BJ (cell line): ENCODE results near the gene BTC. TPM values are rescaled to one million over a fixed set of nuclear protein-coding genes. Genes with fewer than 3 reads are reported as not detected.

Experiments used
- CTCF ChIA-PET: fragments of 350-600 bp; formaldehyde crosslinking; extraction: SDS; loops from one replicate; lab custom pipeline; 2021; ENCODE audit warnings: antibody characterized with exemption, inconsistent platforms; lab: Yijun Ruan, JAX
- POLR2A ChIA-PET: fragments of 300-600 bp; sonication (Branson Sonifier 250); formaldehyde crosslinking; extraction: SDS; loops from one replicate; lab custom pipeline; 2021; ENCODE audit warnings: antibody characterized with exemption; lab: Charles Lee
- DNase-seq: peaks from one replicate; pipeline ENCODE4 v3.0.0-alpha.2; 2011; ENCODE audit warnings: low read depth
- H3K27me3 ChIP-seq: 2 replicates; pipeline ENCODE4 v1.6.0; 2011; ENCODE audit warnings: low read length; ENCODE audit not compliant: control insufficient read depth, insufficient read depth
- H3K36me3 ChIP-seq: 2 replicates; pipeline ENCODE4 v1.5.1; 2011; ENCODE audit warnings: low read length; ENCODE audit not compliant: control insufficient read depth, insufficient read depth
- H3K4me3 ChIP-seq: 2 replicates; pipeline ENCODE4 v1.5.1; 2011; ENCODE audit warnings: low read depth, mild to moderate bottlenecking, control low read depth, low read length
- polyA minus RNA-seq: library from RNA; depleted of rRNA, polyadenylated mRNA; stranded (reverse); fragments of >200 nt; gene quantifications from 2 replicates; pipeline ENCODE4 v1.2.3, GENCODE V29; 2011; rRNA and poly(A)+ RNA removed
- polyA plus RNA-seq: library from polyadenylated mRNA; depleted of rRNA; stranded (reverse); fragments of >200 nt; gene quantifications from 2 replicates; pipeline ENCODE4 v1.2.3, GENCODE V29; 2011; rRNA removed
- TF ChIP-seq, protein P1 (sequence below): IDR thresholded peaks from 2 replicates; pipeline ENCODE4 v1.5.1; 2011; ENCODE audit warnings: low read depth, mild to moderate bottlenecking, control low read depth, inconsistent platforms, low read length, moderate library complexity; ENCODE audit not compliant: insufficient read depth

Gene BTC, protein sequence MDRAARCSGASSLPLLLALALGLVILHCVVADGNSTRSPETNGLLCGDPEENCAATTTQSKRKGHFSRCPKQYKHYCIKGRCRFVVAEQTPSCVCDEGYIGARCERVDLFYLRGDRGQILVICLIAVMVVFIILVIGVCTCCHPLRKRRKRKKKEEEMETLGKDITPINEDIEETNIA
- polyA plus RNA-seq, result not detected in 2 replicates
- polyA minus RNA-seq, result not detected in 2 replicates

DNA sequence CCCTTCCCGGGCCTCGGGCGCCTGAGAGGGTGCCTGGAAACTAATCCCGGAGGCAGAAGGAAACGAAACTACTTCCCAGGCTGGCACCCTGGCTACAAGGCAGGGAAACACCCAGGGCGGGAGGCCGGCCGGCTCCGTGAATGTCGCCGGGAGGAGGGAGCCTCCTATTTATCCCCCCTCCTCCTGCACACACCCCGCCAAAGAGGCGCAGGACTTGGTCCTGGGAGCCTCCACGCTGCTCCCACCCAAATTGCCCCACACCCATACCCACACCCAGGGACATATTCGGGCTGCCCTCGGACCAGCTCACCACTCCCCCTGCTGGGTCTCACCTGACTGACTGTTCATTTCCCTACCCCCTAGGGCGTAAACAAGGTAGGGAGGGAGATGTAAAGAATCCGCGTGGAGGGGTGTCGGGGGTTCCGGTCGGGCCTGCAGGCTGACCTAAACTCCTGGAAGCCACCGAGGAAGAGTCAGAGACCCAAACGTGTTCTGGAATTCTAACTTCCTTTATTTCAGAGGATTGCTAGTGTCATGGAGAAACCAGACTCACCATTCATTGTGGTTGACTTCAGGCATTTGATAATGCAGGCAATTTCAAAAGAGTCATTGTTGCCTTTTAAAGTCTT lies at the start of gene BTC:
BTC (minus strand) TSS at position 142 of the 629 bp plus-strand sequence. CDS start 198 bp downstream, outside the sequence.
- POLR2A ChIA-PET, result no interaction called here
- peak within 1 kb of the TSS; percentile 38 for H3K4me3 ChIP-seq
- CTCF ChIA-PET, result no interaction called here
- DNase-seq, result no peak
- no peaks in the 10 kb centered on the region for H3K36me3 ChIP-seq
- TF ChIP-seq, protein P1, sequence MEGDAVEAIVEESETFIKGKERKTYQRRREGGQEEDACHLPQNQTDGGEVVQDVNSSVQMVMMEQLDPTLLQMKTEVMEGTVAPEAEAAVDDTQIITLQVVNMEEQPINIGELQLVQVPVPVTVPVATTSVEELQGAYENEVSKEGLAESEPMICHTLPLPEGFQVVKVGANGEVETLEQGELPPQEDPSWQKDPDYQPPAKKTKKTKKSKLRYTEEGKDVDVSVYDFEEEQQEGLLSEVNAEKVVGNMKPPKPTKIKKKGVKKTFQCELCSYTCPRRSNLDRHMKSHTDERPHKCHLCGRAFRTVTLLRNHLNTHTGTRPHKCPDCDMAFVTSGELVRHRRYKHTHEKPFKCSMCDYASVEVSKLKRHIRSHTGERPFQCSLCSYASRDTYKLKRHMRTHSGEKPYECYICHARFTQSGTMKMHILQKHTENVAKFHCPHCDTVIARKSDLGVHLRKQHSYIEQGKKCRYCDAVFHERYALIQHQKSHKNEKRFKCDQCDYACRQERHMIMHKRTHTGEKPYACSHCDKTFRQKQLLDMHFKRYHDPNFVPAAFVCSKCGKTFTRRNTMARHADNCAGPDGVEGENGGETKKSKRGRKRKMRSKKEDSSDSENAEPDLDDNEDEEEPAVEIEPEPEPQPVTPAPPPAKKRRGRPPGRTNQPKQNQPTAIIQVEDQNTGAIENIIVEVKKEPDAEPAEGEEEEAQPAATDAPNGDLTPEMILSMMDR, result peak; percentile 36
- peaks cover 11% of the 10 kb centered on the region for H3K27me3 ChIP-seq

DNA sequence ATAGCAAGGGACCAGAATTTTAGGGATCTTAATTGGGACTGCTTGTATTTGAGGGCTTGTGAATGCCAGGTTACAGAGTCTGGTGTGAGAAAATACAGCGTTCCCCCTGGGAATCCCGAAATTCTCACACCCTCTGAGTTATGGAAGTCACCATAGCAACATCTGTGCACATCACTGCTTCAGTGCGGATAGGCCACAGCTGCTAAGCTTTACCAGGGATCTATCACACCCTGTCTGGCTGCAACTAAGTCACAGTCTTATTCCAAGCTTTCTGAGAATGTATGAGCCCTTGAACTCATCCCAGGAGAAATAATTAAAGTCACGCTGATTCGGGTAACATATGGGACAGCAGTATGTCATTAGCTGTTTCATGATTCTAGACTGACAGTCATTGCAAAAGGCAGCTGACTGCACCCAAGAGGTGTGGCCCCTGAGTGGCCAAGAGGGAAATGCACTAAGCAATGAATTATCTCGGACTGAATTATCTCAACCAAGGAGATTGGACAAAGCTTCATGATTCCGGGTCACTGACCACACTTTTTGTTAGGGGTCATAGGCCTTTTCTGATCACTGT lies 46.7 kb upstream of the BTC start:
- Histone ChIP-seq H3K36me3 (no peaks in the 10 kb centered on the region), H3K4me3 (no peak overlapping the region), H3K27me3 (no peaks in the 10 kb centered on the region)
- ChIA-PET CTCF (no interaction called here), POLR2A (no interaction called here)
- DNase-seq, result no peak
- TF ChIP-seq, protein P1, result no peak

DNA sequence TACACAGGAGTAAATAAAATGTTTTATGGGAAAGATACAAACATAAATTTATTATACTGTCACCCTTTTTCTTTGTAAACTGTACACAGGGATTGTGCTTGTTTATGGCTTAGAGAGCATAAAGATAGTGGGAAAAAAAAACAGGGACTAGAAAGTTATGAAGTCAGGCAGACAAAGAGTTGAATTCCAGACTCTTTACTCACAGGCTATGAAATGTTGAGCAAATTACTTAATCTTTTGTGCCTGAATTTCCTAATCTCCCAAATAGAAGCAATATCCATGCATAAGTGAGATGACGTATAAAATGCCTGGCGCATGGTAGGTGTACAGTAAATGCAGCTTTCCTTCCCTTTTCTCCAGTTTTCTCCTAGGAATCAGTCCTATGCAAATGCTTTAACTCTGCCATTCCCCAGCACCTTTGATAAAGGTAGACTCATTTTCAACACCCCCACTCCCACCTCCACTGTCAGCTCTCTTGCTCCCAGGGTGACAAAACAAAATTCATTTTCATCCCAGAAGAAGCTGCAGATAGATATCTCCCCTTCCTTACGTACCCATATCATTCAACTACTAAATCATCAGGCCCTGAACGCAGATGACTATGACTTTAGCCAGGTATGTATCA lies 44.5 kb upstream of the BTC start:
- Histone ChIP-seq H3K27me3 (no peaks in the 10 kb centered on the region), H3K4me3 (no peak overlapping the region), H3K36me3 (no peaks in the 10 kb centered on the region)
- no peak for DNase-seq
- ChIA-PET CTCF (interaction anchor here (0.7 kb wide), 1 partner anchor 12 kb away, joined by 3 read pairs; no protein-coding TSS in a partner anchor), POLR2A (no interaction called here)
- TF ChIP-seq, protein P1, result no peak

DNA sequence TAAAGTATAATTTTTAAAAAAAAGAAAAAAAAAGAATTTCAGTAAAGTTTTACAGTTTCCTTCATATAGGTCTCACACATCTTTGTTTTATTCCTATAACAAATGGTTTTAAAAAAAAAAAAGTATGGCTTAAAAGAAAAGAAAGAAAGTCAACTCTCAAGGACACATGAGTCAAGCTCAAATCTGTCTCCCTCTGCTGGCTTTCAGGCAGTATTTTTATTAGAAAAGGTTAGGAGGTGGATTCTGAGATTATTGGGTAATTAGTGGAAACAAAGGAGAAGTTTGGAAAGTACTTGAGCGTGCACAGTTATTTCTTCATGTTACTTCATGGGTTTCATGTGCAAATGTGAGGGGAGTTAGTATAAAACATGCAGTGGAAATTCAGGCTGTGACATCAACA lies 36.6 kb upstream of the BTC start:
- ChIA-PET CTCF (no interaction called here), POLR2A (no interaction called here)
- TF ChIP-seq, protein P1, result peak; percentile 9; the same call in 1 of the 2 replicates
- no peaks in the 10 kb centered on the region for H3K36me3 ChIP-seq
- no peak overlapping the region for H3K4me3 ChIP-seq
- no peak for DNase-seq
- no peaks in the 10 kb centered on the region for H3K27me3 ChIP-seq

DNA sequence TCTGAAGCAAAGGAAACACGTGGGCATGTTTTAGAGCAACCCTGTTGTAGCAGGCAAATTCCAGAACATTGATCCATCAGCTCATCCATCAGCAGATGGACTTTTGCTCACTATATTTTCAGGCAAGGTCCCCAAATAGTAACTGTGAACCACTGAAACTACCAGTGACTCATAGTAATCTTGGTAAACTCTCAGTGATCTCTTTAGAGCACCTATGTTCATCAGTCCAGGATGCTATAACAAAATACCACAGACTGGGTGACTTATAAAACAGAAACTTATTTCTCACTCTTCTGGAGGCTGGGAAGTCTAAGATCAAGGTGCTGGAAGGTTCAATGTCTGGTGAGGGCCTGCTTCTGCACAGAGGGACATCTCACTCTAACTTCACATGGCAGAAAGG lies 28.9 kb upstream of the BTC start:
- no peak overlapping the region for H3K4me3 ChIP-seq
- H3K27me3 ChIP-seq, result no peaks in the 10 kb centered on the region
- no peaks in the 10 kb centered on the region for H3K36me3 ChIP-seq
- ChIA-PET POLR2A (no interaction called here), CTCF (interaction anchor here (0.6 to 1.5 kb wide), 2 partner anchors 12 to 434 kb away, joined by 6 read pairs; no protein-coding TSS in a partner anchor)
- TF ChIP-seq, protein P1, result no peak
- DNase-seq, result no peak
